SHP77 (cell line): Measurements from ENCODE around the gene MEGF6.

ENCODE experiments used
- DNase-seq, 2 experiments: peaks; one replicate each; lab custom pipeline; 2025; lab: John Stamatoyannopoulos, UW

The MEGF6 gene

GRCh38 chr1:3645666-3646355 lies 34.5 kb upstream of the MEGF6 start:
- DNase-seq: no peak

GRCh38 chr1:3645247-3645646 lies 33.9 kb upstream of the MEGF6 start:
- DNase-seq: no peak

DNA sequence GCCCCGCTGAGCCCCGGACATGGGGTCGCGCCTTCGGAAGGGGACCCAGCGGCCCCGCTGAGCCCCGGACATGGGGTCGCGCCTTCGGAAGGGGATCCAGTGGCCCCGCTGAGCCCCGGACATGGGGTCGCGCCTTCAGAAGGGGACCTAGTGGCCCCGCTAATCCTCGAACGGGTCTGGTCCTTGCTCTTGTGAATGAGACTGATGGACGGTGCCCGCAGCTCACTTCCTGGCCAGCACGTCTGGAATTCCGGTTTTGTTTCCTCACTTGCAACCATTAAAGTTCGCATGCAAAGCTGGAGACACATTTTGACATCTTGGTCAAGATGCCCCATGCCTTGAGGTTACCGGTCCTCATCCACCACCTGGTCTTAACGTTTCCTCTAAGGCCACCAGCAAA lies 33.0 kb upstream of the MEGF6 start:
- DNase-seq: no peak

- DNase-seq: no peak
Measured at GRCh38 chr1:3642919-3643675, 31.8 kb upstream of the MEGF6 start.

GRCh38 chr1:3641816-3642215 lies 30.5 kb upstream of the MEGF6 start:
- no peak for DNase-seq

- no peak for DNase-seq
Measured at GRCh38 chr1:3641046-3641760, 29.9 kb upstream of the MEGF6 start.

GRCh38 chr1:3640121-3640837 lies 29.0 kb upstream of the MEGF6 start:
- no peak for DNase-seq

DNA sequence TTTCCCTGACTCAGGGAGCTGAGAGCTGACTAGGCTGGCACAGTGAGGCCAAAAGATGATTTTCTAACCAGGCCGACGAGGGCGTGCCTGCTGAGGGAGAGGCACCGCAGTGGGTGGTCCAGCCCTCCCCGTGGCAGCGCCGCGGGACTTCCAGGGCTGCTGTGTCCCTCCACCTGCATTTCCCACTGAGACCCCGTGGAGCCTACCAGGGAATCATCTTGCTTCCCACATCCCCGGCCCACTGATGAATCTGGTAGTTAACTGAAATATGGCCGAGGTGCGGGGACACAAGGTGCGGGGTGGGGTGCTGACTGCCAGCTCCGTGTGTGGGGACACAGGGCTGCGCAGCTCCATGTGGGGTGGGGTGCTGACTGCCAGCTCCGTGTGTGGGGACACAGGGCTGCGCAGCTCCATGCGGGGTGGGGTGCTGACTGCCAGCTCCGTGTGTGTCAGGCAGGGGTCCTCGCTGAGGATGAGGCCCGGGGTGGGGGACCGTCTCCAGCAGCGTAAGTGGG lies 28.1 kb upstream of the MEGF6 start:
- DNase-seq: no peak

DNA sequence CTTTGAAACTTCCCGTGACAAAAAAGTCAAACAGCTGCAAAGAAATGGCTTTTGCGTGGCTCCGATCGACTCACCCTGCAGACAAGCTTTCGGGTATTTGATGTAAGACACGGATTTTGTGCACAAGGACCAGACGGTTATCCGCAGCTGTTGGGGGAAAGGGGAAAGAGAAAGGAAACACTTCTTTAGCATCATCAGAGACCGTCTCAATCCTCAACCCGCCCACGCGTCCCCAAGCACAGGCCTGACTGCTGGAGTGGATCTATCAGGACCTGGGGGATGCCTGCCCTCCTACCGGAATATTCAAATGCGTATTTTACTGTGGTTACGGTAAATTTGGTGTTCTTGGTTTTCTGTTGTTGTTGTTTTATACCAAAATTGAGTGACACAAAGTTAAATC lies 27.4 kb upstream of the MEGF6 start:
- no peak for DNase-seq

- DNase-seq: no peak
Measured at GRCh38 chr1:3638027-3638426, 26.7 kb upstream of the MEGF6 start.

GRCh38 chr1:3636531-3636930 lies 25.2 kb upstream of the MEGF6 start:
- no peak for DNase-seq

- DNase-seq: no peak
Measured at GRCh38 chr1:3636080-3636479, 24.8 kb upstream of the MEGF6 start.

DNA sequence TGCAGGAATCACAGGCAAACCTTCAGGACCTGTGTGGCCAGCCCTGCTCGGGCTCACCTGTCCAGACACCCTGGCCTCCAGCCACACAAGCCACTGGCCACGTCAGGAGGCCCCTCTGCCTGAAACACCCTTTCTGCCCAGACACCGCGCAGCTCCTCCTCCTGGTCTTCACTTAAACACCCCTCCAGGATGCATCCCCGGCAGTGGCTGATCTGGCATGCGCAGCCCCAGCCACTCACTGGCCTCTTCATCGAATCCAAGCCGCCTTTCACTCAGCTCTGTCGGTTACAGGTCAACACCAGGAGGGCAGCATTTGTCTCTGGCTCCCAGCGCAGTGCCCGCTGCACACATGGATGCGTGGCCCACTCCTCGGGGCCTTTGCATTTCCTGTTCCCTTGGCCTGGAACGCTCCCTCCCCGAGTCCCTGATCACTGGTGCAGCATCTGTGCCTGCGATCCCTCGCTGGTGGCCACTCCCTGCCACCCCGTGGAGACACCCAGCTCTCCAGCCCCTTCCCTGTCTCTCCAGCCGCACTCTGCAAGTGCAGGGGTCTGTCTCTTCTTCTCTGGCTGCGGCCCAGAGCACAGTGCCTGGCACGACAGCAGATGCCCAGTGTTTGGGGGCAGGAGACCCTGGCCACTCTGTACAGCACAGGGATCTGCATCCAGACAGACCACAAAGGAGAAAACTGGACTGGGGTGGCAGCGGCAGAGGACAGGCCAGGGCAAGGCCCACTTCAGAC lies 22.9 kb upstream of the MEGF6 start:
- DNase-seq: no peak

DNA sequence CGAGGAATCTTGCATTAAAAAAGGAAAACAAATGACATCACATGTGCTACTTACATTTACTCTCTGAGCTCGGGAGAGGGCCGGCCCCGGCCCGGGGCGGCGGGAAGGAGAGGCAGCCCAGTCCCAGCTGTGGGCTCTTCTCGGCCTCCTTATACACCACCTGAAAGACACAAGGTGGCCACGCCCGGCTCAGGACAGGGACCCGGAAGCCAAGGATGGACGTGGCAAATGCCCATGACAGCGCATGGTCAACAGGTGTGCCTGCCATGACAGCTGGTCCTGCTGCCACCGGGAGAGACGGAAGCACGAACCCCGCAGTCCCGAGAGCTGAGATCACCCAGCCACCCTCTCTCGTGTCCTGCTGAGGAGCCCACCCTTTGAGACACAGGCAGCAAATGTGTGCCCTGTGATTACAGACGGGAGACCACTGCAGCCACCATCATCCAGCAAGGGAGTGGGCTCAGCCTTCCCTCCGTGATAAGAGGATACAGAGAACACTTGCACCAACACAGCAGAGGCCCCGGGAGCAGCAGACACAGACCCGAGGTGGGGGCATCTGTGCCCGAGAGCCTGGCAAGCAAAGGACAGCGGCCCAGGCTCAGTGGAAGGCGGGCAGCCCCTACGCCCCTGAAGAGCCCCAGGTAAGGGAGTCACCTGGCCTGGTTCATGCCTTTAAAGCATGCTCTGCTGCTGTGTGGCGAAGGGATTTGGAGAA lies 22.2 kb upstream of the MEGF6 start:
- no peak for DNase-seq

DNA sequence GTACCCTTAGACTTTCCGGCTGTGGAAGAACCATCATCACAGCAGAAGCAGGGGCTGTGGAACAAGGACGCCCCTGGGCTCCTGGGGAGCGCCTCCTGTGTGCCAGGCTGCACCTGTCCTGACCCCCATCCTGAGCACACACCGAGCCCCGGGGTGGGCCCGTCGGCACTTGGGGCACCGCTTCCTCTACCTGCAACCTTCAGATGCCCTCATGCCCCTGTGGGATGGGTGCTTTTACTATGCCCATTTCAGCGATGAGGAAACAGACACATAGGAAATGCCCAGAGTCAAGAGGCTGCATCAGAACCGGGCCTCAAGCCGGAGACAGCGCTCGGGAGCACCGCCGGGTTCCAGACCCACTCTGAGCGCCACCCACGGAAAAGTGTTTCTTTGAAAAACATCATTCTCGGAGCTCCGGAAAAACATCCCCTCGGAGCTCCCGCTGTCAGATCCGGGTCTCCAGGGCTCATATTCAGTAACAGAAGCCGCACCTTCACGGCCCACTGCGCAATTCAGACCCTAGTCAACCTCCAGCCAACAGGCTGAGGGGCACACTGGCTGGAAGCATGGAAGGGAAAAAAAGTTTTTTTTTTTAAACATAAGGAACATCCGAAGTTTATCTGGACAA lies 21.5 kb upstream of the MEGF6 start:
- no peak for DNase-seq

- no peak for DNase-seq
Measured at GRCh38 chr1:3632298-3632697, 21.0 kb upstream of the MEGF6 start.

GRCh38 chr1:3631320-3632260 lies 20.3 kb upstream of the MEGF6 start:
- DNase-seq: no peak

GRCh38 chr1:3630914-3631313 lies 19.6 kb upstream of the MEGF6 start:
- DNase-seq: no peak

DNA sequence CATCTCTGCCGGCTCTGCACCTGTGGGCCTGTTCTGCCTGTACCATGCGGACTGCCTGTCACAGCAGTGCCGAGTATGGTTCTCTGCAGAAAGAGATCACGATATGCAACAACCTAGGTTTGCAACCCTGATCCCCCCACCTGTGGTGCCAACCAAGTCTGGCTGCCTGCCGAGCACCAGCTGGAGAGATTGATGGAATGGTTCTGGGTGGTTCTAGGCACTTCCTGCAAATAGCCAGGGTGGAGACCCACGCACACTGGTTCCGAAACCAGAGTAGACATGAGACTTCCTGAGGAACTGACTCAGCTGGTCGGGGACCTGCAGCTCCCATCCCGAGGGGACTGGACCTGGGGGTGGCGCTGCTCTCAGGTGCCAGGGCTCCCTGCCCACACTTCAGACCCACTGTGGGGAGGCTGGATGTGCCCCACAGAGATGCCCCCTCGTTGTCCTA lies 18.9 kb upstream of the MEGF6 start:
- no peak for DNase-seq
